KOPT-K1 (cell line): ENCODE measurements around the gene REV1.
"Not testable (repeated sequence)": the region's sequence is repeated elsewhere in the genome, so short reads cannot be mapped to it uniquely, and the experiment has no call there.

Experiments
- H3K27ac ChIP-seq: fragments of 200-600 bp; sonication (generic); 2 replicates; pipeline ENCODE4 v1.5.1; 2016; ENCODE audit warnings: antibody characterized with exemption, mild to moderate bottlenecking, low read depth, low read length; ENCODE audit not compliant: poor library complexity, severe bottlenecking
- H3K36me3 ChIP-seq: fragments of 200-600 bp; sonication (generic); 2 replicates; pipeline ENCODE4 v1.5.1; 2017; ENCODE audit warnings: antibody characterized with exemption, mild to moderate bottlenecking, low read length, moderate library complexity; ENCODE audit not compliant: insufficient read depth
- H3K9me3 ChIP-seq: fragments of 200-600 bp; sonication (generic); 2 replicates; pipeline ENCODE4 v1.5.1; 2017; ENCODE audit warnings: antibody characterized with exemption, low read length, mild to moderate bottlenecking; ENCODE audit not compliant: insufficient read depth, poor library complexity, severe bottlenecking

The REV1 gene

DNA sequence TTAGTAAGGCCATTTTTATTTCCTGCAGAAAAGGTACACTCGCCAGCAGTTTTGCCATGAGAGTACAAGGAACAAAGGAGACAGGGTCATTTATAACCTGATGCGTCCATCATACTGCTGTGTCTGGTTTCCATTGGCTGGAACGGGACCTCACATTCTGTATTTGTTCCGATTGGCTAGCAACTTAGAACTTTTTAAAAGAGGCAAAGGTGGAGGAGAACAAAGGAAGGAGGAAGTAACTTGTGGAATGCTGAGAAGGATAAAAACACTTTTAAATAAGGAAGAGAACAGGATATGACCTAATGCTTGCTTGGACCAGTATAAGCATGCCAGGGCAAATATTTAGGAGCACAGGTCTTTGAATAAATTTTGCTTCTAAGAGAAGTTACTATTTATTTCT, 14.7 kb downstream of the REV1 start:
- H3K27ac ChIP-seq, H3K36me3 ChIP-seq: not testable (repeated sequence)
- peaks cover 10% of the 10 kb centered on the region for H3K9me3 ChIP-seq

DNA sequence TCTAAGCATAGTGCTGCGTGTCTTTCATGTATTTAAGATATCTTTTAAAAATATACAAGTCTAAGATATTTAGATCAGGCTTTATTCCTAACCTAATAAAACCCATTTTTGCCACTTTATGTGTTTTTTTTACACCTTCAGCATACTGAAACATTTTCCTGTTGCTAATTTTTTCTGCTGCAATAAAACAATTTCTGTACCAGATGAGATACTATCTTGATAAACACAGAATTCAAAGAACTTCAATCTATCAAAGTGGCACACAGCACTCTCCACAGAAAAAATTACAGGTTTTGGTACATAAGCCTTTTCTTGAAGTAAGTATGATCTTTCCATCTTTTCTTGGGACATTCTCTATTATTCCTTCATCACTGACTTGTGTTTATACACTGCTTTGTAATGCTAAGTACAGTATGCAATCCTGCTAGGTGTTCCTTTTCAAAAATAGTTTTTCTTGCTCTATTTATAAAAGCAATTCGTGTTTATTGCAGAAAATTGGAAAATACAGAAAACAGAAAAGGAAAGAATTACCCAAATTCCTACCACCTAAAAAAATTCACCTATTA, 16.2 kb downstream of the REV1 start:
- no peaks in the 10 kb centered on the region for H3K36me3 ChIP-seq
- peaks cover 10% of the 10 kb centered on the region for H3K9me3 ChIP-seq
- no peak overlapping the region for H3K27ac ChIP-seq

DNA sequence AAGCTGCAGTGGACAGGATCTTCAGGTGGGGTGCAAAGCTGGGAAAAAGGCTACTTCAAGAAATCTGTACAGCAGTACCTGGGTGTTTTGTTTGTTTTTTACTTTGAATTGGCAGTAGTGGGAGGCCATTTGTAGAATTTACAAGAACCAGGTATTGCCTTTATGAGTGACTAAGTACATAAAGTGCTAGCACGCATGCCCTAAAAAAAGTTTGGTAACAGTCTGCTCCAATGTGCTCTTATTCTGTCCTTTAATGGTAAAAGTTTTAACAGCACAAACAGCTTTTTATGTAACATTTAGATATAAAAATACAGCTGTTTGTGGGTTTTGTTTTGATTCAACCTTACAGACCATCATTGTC, 17.2 kb downstream of the REV1 start:
- Histone ChIP-seq H3K9me3 (peaks cover 10% of the 10 kb centered on the region), H3K36me3 (no peaks in the 10 kb centered on the region), H3K27ac (no peak overlapping the region)

DNA sequence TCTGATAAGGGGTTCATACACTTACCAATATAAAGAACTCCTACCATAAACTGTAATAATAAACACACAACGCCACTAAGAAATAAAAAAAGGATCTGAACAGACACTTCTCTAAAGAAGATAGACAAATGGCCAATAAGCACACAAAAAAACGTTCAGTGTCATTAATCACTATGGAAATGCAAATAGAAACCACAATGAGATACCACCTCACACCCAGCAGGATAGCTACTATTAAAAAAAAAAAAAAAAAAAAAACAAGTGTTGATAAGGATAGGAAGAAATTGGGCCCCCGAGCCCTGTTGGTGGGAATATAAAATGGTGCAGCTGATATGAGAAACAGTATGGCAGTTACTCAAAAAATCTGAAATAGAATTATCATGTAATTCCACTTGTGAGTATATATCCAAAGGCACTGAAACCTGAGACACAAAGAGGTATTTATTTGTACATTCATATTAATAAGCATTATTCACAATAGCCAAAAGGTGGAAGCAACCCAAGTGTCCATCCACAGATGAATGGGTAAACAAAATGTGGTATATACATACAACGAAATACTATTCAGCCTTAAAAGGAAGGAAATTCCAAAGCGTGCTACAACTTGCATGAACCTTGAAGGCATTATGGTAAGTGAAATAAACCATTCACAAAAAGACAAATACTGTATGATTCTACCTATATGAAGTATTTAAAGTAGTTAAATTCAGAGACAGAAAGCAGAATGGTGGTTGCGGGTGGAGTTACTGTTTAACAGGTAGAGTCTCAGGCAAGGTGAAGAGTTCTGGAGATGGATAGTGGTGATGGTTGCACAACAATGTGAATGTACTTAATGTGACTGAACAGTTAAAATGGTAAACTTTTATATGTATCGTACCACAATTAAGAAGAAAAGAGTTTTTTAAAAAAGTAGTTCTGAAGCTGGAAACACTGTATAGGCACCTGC, 17.9 kb downstream of the REV1 start:
- Histone ChIP-seq H3K9me3 (peaks cover 10% of the 10 kb centered on the region), H3K27ac (no peak overlapping the region), H3K36me3 (no peaks in the 10 kb centered on the region)

DNA sequence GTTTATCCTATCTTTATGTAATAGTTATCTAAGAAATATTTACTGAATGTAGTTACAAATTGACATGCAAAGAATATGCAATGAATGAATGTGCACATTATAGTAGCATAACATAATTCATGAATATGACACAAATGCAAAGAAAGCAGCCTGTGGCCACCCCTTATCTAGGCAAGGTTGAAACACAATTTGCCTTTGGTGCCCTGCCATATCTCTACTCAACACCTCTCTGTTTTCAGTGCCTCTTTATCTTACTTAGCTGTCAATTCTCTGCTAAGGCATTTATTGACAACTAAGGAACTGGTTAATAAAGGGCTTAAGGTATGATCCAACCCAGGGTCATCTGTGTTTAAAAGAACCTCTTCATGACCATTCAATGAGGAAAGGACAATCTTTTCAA, 18.9 kb downstream of the REV1 start:
- H3K9me3 ChIP-seq = peaks cover 10% of the 10 kb centered on the region
- H3K36me3 ChIP-seq = no peaks in the 10 kb centered on the region
- no peak overlapping the region for H3K27ac ChIP-seq

DNA sequence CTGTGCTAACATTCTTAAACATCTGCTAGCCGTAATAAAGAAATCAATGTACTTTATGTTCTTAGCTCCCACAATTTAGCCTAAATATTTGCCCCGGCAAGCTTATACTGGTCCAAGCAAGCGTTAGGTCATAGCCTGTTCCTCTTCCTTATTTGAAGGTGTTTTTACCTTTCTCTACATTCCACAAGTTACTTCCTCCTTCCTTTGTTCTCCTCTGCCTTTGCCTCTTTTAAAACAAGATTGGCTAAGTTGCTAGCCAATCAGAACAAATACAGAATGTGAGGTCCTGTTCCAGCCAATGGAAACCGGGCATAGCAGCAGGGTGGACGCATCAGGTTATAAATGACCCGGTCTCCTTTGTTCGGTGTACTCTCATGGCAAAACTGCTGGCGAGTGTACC, 19.4 kb downstream of the REV1 start:
- H3K9me3 ChIP-seq = peaks cover 10% of the 10 kb centered on the region
- H3K36me3 ChIP-seq, H3K27ac ChIP-seq: not testable (repeated sequence)

DNA sequence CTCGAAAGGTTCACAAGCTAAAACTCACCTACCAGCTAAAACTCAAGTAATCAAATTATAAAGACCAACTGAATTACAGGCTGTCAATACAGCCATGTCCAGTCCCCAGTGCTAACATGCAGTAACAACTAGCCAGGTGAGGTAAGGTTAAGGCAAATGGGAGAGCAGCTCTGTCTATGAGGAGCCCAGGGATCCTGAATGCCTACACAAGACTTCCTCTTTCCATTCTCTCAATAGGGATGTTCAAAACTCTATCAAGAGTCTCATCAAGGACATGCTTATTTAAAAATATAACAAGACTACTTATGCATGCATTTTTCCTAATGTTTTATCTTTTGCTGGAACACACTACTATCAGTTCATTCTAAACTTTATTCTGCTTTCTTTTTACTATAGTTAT, 20.4 kb downstream of the REV1 start:
- H3K36me3 ChIP-seq = no peaks in the 10 kb centered on the region
- H3K9me3 ChIP-seq = peaks cover 10% of the 10 kb centered on the region
- H3K27ac ChIP-seq = no peak overlapping the region

DNA sequence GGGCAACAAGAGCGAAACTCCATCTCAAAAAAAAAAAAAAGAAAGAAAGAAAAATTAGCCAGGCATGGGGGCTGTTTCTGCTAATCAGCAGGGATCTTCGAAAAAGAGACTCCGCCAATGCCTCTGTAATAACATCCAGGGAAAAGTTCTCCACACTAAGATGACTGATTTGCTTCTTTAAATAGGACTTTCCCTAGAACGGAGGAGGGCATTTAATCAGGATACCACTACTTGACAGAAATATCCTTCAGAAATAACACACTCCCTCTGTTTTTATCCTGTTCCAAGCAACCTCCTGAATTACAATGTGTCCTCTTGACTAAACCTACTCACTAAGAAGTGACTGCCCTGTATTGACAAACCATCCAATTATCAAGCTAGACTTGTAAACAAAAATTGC, 21.7 kb downstream of the REV1 start:
- Histone ChIP-seq H3K27ac (no peak overlapping the region), H3K9me3 (peaks cover 10% of the 10 kb centered on the region), H3K36me3 (no peaks in the 10 kb centered on the region)

DNA sequence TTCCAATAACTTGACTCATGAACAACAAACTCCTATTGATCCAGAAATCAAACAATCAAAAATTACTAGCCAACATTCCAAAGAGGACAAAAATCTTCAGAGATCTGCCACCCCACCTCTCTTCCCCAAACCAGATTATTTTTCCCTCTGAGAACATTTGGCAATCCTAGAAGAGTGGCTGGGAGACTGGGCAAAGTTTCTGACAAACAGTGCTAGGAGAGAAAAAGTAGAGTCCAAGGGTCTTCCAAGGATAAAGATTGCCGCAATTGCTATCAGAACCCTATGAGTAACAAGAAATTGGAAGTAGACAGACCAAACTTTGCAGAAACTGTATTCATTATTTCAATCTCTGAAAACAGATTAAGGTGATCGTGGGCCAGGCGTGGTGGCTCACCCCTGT, 22.4 kb downstream of the REV1 start:
- Histone ChIP-seq H3K36me3 (no peaks in the 10 kb centered on the region), H3K27ac (no peak overlapping the region), H3K9me3 (peaks cover 10% of the 10 kb centered on the region)

DNA sequence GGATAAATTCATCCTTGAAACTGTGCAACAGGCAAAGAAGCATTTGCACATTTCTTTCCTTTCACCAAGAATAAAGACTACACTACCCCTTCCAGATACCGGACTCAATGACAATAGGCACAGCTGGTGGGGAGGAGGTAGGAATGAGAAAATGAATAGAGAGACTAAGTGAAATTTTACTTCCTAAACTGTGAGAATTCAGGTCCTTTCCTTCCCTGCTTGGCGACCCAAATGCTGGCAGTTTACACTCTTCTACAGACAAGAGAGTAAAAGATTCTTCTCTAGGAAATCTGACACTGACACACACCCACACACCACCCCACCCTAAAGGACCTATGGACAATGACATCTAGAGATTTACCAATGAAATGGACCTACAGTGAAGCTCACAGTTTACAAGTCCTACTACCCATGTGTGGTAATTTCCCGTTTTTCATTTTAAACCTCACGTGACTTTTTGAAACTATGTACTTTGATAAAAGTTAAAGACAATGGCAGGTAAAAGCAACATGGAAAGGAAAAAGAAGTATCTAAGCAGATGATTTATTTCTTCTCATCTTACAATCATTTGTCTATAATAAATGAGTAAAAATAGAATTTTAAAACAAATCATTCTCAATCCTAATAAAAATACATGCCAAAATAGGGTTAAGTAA, 27.9 kb downstream of the REV1 start:
- Histone ChIP-seq H3K9me3 (no peaks in the 10 kb centered on the region), H3K36me3 (peaks cover 53% of the 10 kb centered on the region), H3K27ac (no peak overlapping the region)

DNA sequence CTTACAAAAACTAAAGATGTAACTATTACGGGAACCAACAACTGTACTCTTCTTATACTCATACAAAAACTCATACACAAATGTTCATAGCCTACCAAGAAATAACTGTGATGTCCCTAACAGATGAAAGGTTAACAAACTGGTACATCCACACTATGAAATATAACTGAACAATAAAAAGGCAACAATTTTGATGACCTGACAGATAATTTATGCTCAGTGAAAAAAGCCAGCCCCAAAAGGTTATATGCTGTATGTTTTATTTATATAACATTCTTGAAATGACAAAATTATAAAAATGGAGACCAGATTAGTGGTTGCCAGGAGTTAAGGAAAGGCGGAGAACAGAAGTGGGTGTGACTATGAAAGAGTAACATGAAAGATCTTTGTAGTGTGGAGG, 31.3 kb downstream of the REV1 start:
- Histone ChIP-seq H3K27ac (no peak overlapping the region), H3K36me3 (peaks cover 86% of the 10 kb centered on the region), H3K9me3 (no peaks in the 10 kb centered on the region)

DNA sequence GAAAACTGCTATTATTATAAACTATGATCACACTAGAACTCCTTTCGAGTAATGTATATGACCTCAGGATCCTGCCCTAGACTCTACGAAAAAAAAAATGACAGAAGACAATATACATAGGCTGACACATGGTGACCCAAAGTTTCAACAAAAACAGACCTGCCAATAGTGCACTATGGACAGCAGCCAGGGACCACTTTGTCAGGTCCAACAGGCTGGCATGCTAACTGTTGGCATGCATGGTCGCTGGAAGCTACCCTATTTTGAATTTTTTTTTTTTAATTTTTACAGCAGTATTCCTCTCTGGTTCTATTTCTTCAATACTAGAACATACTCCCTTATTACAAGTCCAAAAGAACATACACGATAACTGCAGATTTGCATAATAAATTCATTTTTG, 38.1 kb downstream of the REV1 start:
- Histone ChIP-seq H3K36me3 (peaks cover 90% of the 10 kb centered on the region), H3K9me3 (no peaks in the 10 kb centered on the region), H3K27ac (no peak overlapping the region)

DNA sequence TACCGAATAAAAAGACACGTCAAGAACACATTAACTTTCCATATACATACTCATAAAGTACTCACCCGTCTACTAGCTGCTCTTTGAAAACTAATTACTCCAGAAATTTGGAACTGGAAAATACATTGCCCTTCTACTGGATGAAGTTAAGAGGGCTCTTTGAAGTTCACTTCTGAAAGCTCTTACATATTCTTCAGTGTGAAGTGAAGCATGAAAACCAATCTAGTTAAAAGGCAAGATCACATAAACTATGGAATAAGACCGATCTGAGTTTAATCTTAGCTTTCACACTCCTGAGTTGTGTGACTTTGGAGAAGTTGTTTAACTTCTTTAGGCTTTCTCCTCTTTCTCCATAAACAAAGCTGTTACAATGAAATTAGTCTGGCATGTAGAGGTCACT, 38.5 kb downstream of the REV1 start:
- Histone ChIP-seq H3K36me3 (peaks cover 89% of the 10 kb centered on the region), H3K27ac (no peak overlapping the region), H3K9me3 (no peaks in the 10 kb centered on the region)

DNA sequence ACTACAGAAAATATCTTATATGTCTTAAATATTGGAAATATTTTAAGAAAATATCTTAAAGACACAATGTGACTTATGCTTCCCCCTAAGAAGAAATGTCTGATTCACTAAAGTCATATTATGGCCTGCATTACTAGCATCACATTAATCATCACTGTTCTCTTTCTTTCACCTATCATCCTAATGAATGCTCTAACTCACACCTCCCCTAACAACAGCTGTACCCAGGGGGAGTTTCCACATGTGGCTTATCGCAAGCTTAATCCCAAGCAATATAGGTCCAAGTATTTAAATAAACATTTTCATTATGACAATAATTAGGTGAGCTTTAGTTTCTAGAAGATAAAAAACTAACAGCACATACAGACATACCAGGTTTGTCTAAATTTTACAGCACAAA, 39.6 kb downstream of the REV1 start:
- no peaks in the 10 kb centered on the region for H3K9me3 ChIP-seq
- H3K27ac ChIP-seq = no peak overlapping the region
- peaks cover 86% of the 10 kb centered on the region for H3K36me3 ChIP-seq

DNA sequence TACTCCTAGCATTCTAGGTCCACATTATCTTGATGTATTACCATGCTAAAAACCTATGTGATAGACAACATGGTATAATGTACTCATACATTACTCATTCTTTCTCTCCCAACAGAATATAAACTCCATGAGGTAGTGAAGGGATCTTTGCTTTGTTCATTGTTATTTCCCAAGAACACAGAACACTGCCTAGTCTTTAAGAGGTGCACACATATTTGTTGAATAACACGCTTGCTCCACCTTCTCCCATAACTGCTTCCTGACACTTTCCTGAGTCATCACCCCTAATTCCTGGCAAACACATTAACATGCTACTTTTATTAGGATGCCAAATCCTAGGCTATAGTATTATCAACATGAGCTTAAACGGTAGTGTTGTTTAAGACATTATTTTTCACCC, 41.3 kb downstream of the REV1 start:
- Histone ChIP-seq H3K27ac (no peak overlapping the region), H3K9me3 (no peaks in the 10 kb centered on the region), H3K36me3 (peaks cover 71% of the 10 kb centered on the region)
